ENCODE results near the gene TMPRSS11E. TPM values are rescaled to one million over a fixed set of nuclear protein-coding genes. Genes with fewer than 3 reads are reported as not detected.

The TMPRSS11E gene
- total RNA-seq, 1 donor from 2014 or later: not detected

GRCh38 chr4:68462691-68463090 is 15.4 kb downstream of the TMPRSS11E start:
- peaks cover 2% of the 10 kb centered on the region for H3K27me3 Mint-ChIP-seq (ENCODE audit: insufficient read depth, low read depth)
- H3K9me3 ChIP-seq (ENCODE audit: low read depth): no peaks in the 10 kb centered on the region
- no peaks in the 10 kb centered on the region for H3K9me3 Mint-ChIP-seq
- no peak overlapping the region for H2AFZ ChIP-seq (replicated peaks)
- H3K36me3 Mint-ChIP-seq: no peaks in the 10 kb centered on the region
- H3F3A ChIP-seq (ENCODE audit: low read depth): no peaks in the 10 kb centered on the region
- H3K27ac Mint-ChIP-seq: no peak overlapping the region
- no peaks in the 10 kb centered on the region for H3K4me1 Mint-ChIP-seq
- no peak overlapping the region for H3K4me3 Mint-ChIP-seq
- no peaks in the 10 kb centered on the region for H3K79me2 ChIP-seq (ENCODE audit: low read depth)
- TF ChIP-seq EZH2 (IDR thresholded peaks at IDR 0.05): no peak
- no peak for TF ChIP-seq EZH2phosphoT487 (IDR thresholded peaks at IDR 0.05)
- no peak for TF ChIP-seq CTCF (IDR thresholded peaks at IDR 0.05)
- no peak overlapping the region for H3K9ac ChIP-seq
- H3K4me2 ChIP-seq: no peak overlapping the region
- no peaks in the 10 kb centered on the region for H3K27me3 ChIP-seq
- H4K20me1 ChIP-seq (ENCODE audit: low read depth): no peaks in the 10 kb centered on the region
- DNase-seq (ENCODE audit: low spot score): no peak
- H3K4me3 ChIP-seq: no peak overlapping the region
- H3K4me1 ChIP-seq: no peaks in the 10 kb centered on the region
- H3K36me3 ChIP-seq: no peaks in the 10 kb centered on the region
- no peak overlapping the region for H3K27ac ChIP-seq

- Histone ChIP-seq H3K27me3 (no peaks in the 10 kb centered on the region), H3K36me3 (no peaks in the 10 kb centered on the region), H4K20me1 (ENCODE audit: low read depth) (no peaks in the 10 kb centered on the region), H3K4me1 (no peaks in the 10 kb centered on the region), H2AFZ (replicated peaks) (no peak overlapping the region), H3K9me3 (ENCODE audit: low read depth) (no peaks in the 10 kb centered on the region), H3K4me2 (no peak overlapping the region), H3K79me2 (ENCODE audit: low read depth) (no peaks in the 10 kb centered on the region), H3K27ac (no peak overlapping the region), H3K4me3 (no peak overlapping the region), H3F3A (ENCODE audit: low read depth) (no peaks in the 10 kb centered on the region), H3K9ac (no peak overlapping the region)
- Mint-ChIP-seq H3K4me3 (no peak overlapping the region), H3K36me3 (no peaks in the 10 kb centered on the region), H3K9me3 (no peaks in the 10 kb centered on the region), H3K4me1 (no peaks in the 10 kb centered on the region), H3K27ac (no peak overlapping the region), H3K27me3 (ENCODE audit: insufficient read depth, low read depth) (peaks cover 2% of the 10 kb centered on the region)
- no peak for DNase-seq (ENCODE audit: low spot score)
- no peak for TF ChIP-seq CTCF (IDR thresholded peaks at IDR 0.05)
- TF ChIP-seq EZH2phosphoT487 (IDR thresholded peaks at IDR 0.05): no peak
- no peak for TF ChIP-seq EZH2 (IDR thresholded peaks at IDR 0.05)
Measured at GRCh38 chr4:68463796-68464195, 16.5 kb downstream of the TMPRSS11E start.

- no peaks in the 10 kb centered on the region for H3K4me1 Mint-ChIP-seq
- no peaks in the 10 kb centered on the region for H3K27me3 ChIP-seq
Measured at GRCh38 chr4:68465058-68465457, 17.8 kb downstream of the TMPRSS11E start.

More at GRCh38 chr4:68465058-68465457, 17.8 kb downstream of the TMPRSS11E start:
- no peaks in the 10 kb centered on the region for H3K4me1 ChIP-seq
- H3K9me3 ChIP-seq (ENCODE audit: low read depth): no peaks in the 10 kb centered on the region
- H3F3A ChIP-seq (ENCODE audit: low read depth): no peaks in the 10 kb centered on the region
- Mint-ChIP-seq H3K27me3 (ENCODE audit: insufficient read depth, low read depth) (peaks cover 2% of the 10 kb centered on the region), H3K9me3 (no peaks in the 10 kb centered on the region), H3K27ac (no peak overlapping the region), H3K36me3 (no peaks in the 10 kb centered on the region), H3K4me3 (no peak overlapping the region)
- H2AFZ ChIP-seq (replicated peaks): no peak overlapping the region
- no peak for DNase-seq (ENCODE audit: low spot score)
- H3K9ac ChIP-seq: no peak overlapping the region
- TF ChIP-seq CTCF (IDR thresholded peaks at IDR 0.05) (no peak), EZH2phosphoT487 (IDR thresholded peaks at IDR 0.05) (no peak)
- H3K4me2 ChIP-seq: no peak overlapping the region
- H3K36me3 ChIP-seq: no peaks in the 10 kb centered on the region
- H3K27ac ChIP-seq: no peak overlapping the region
- no peaks in the 10 kb centered on the region for H3K79me2 ChIP-seq (ENCODE audit: low read depth)
- no peak overlapping the region for H3K4me3 ChIP-seq
- H4K20me1 ChIP-seq (ENCODE audit: low read depth): no peaks in the 10 kb centered on the region
